ENCODE results near the gene DISC1.

DISC1 gene

DNA sequence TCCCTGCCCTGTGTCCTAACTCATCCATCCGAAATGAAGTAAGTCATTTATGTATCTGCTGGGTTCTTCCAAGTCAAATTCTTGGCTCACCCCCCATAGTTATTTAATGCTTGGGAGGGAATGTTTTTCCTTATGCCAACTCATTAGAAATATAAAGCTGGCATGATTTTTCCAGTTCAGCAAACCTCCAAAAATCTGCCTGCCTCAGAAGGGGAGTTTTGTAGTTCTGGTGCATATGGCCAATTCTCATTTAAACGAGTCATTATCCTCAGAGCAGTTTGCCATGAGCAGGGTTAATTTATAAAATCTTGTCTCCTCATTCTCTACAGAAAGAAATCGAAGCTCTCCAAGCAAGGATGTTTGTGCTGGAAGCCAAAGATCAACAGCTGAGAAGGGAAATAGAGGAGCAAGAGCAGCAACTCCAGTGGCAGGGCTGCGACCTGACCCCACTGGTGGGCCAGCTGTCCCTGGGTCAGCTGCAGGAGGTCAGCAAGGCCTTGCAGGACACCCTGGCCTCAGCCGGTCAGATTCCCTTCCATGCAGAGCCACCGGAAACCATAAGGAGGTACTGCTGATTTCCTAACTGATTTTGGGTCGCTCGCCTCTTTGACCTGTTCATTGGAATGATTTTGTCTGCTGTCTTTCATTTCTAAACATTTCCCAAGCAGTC, 144.1 kb downstream of the DISC1 start:
- DNase-seq (ENCODE audit: insufficient read length, low spot score): no peak
- FAIRE-seq: no peak
- TF ChIP-seq, protein P1, sequence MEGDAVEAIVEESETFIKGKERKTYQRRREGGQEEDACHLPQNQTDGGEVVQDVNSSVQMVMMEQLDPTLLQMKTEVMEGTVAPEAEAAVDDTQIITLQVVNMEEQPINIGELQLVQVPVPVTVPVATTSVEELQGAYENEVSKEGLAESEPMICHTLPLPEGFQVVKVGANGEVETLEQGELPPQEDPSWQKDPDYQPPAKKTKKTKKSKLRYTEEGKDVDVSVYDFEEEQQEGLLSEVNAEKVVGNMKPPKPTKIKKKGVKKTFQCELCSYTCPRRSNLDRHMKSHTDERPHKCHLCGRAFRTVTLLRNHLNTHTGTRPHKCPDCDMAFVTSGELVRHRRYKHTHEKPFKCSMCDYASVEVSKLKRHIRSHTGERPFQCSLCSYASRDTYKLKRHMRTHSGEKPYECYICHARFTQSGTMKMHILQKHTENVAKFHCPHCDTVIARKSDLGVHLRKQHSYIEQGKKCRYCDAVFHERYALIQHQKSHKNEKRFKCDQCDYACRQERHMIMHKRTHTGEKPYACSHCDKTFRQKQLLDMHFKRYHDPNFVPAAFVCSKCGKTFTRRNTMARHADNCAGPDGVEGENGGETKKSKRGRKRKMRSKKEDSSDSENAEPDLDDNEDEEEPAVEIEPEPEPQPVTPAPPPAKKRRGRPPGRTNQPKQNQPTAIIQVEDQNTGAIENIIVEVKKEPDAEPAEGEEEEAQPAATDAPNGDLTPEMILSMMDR (IDR thresholded peaks at IDR 0.05; ENCODE audit: insufficient read depth, missing control alignments): no peak

DNA sequence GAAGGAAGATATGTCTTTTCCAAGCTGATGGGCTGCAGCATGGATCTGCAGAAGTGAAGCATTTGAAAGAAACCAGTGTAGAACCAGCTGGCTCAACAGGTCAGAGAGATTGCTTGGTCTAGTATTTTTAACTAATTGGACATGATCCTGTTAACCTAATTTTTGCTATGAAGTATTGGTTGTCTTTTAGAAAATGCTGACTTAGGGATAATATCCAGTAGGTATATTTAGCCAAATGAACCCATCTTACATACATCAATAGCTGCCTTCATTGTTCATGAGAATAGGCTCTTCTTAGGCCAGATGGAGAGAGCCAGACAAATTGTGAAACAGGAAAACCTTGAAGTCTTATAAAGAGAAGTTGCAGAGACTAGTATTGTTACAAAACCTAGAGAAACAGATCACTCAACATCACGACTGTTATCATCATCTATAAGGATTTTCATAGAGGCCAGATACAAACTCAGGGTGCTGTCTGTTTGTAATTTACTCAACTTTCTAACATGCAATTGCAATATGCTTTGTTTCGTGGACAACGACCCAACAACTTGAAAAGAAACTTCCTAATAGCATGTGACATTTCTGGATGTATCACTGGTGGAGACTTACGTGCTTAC, 148.2 kb downstream of the DISC1 start:
- FAIRE-seq (no peak), DNase-seq (ENCODE audit: insufficient read length, low spot score) (no peak)
- TF ChIP-seq, protein P1 (IDR thresholded peaks at IDR 0.05; ENCODE audit: insufficient read depth, missing control alignments): no peak

DNA sequence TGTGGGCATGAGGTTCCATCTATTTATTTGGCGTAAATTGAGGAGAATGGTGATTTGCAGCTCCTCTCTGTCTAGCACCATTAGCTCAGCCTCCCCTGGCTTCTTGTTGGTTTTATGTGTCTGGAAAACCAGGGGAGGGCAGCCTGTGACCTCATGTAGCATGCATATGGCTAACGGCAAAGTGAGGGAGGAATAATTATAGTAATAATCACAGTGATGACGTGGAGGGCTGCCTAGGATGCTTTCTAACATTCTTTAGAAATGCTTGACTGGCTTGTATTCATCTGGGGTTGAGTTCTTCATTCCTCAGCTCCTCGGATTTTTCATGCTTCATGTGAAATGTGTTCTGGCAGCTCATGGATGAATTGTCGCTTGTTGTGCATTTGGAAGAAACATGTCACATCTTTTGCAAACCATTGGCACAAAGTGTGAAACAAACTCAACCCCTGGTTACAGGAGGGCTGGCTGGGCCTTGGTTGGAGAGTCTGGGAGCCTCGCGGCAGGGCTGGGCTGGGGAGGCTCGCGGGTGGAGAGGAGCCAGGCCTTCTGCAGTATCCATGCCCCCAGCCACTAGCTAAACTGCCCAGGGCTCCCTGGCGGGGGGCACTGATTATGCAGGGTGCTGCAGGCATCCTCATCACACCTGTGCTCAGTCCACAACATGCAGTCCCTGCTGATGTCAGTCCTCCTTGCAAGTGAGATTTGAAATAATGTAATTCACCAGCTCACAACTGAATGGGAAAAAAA, 149.6 kb downstream of the DISC1 start:
- no peak for DNase-seq (ENCODE audit: insufficient read length, low spot score)
- FAIRE-seq: no peak
- TF ChIP-seq, protein P1 (IDR thresholded peaks at IDR 0.05; ENCODE audit: insufficient read depth, missing control alignments): no peak

DNA sequence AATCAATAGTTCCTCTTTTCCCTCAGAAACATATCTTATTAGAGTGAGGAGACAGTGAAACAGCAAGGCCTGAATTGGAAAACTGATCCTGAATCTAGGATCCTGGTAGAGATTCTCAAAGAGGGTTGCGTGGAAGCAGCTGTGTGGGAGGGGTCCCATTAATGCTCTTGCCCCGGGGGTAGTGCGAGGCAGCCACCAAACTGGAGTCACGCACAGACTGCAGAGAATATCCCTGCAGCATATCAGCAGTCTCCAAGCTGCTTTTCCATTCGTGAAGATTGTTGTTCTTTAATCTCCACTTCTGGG, 150.1 kb downstream of the DISC1 start:
- DNase-seq (ENCODE audit: insufficient read length, low spot score): no peak
- TF ChIP-seq, protein P1 (IDR thresholded peaks at IDR 0.05; ENCODE audit: insufficient read depth, missing control alignments): no peak
- no peak for FAIRE-seq

- TF ChIP-seq, protein P1 (IDR thresholded peaks at IDR 0.05; ENCODE audit: insufficient read depth, missing control alignments): no peak
- DNase-seq (ENCODE audit: insufficient read length, low spot score) (no peak), FAIRE-seq (no peak)
These were observed 151.6 kb downstream of the DISC1 start for GRCh38 chr1:231778009-231778719.

- no peak for DNase-seq (ENCODE audit: insufficient read length, low spot score)
- no peak for FAIRE-seq
These were observed 152.5 kb downstream of the DISC1 start for GRCh38 chr1:231779081-231779480.

More at GRCh38 chr1:231779081-231779480, 152.5 kb downstream of the DISC1 start:
- TF ChIP-seq, protein P1 (IDR thresholded peaks at IDR 0.05; ENCODE audit: insufficient read depth, missing control alignments): no peak

All from D721Med (cell line).